Measurements from ENCODE around the gene NANS. TPM values are rescaled to one million over a fixed set of nuclear protein-coding genes. Genes with fewer than 3 reads are reported as not detected.
A peak's percentile ranks its signal among the peaks of the same experiment; 100 is the strongest.

Gene NANS
- total RNA-seq, 2 experiments from 2014 or later, result 51.2 to 51.8 TPM

DNA sequence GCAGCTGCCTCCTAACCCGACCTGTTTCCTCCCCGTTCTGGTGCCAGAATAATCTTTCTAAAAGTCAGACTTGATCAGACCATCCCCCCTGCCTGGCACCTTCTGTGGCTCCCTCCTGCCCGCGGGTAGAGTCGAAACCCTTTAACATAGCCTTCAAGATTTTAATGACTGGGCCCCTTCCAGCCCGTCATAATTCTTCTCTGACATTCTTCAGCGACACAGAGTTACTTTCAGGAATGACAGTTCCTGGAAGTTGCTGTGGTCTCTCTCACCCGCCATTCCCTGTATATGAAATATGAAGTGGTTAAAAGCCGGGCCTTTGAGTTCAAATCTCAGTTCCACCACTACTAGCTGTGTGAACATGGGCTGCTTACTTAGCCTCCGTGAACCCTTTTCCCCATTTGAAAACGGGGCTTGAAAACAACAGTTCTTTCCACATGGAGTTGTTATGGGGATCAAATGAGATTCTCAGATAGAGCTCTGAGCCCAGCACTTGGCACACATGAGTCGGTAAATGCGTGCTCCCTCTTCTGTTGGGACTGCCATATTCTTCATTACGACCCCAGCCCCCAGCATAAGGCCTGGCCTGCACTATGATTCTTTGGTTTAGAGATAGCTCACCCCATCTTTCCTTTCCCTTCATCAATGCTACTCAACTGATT, 737 bp downstream of the NANS start:
- H3K27me3 Mint-ChIP-seq, result no peaks in the 10 kb centered on the region

DNA sequence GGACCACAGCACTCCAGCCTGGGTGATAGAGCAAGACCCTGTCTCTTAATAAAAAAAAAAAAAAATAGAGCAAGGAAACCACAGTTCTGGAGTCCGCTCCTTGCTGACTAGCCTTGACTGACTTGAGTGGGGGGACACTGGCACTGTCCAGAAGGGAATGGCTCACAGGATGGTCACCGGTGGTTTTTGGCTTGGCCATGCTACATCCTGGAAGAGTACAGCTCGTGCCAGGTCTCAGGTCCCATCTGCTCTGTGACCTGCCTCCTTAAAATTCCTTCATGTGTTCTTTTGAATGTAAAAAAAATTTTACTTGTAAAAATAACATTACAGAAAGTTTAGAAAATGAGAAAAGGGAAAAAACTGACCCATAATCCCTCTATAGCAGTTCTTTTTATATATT, 5.6 kb downstream of the NANS start:
- no peak overlapping the region for H3K27ac Mint-ChIP-seq
- TF ChIP-seq, protein P1, sequence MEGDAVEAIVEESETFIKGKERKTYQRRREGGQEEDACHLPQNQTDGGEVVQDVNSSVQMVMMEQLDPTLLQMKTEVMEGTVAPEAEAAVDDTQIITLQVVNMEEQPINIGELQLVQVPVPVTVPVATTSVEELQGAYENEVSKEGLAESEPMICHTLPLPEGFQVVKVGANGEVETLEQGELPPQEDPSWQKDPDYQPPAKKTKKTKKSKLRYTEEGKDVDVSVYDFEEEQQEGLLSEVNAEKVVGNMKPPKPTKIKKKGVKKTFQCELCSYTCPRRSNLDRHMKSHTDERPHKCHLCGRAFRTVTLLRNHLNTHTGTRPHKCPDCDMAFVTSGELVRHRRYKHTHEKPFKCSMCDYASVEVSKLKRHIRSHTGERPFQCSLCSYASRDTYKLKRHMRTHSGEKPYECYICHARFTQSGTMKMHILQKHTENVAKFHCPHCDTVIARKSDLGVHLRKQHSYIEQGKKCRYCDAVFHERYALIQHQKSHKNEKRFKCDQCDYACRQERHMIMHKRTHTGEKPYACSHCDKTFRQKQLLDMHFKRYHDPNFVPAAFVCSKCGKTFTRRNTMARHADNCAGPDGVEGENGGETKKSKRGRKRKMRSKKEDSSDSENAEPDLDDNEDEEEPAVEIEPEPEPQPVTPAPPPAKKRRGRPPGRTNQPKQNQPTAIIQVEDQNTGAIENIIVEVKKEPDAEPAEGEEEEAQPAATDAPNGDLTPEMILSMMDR (IDR thresholded peaks at IDR 0.05), result no peak

More for the DNA sequence above, 737 bp downstream of the NANS start:
- peak; percentile 66 for DNase-seq
- ChIA-PET POLR2A (interaction anchor here (0.9 to 3.7 kb wide), 23 partner anchors 11 to 199 kb away, joined by 3 to 44 read pairs (median 4); partner anchors contain the start of genes TBC1D2 and TRMO), CTCF (interaction anchor here (0.9 to 5.4 kb wide), 9 partner anchors 11 to 156 kb away, joined by 3 to 28 read pairs (median 5); no protein-coding TSS in a partner anchor)
- Mint-ChIP-seq H3K36me3 (ENCODE audit: low read depth) (peaks cover 22% of the 10 kb centered on the region), H3K4me1 (ENCODE audit: low read depth) (peaks cover 28% of the 10 kb centered on the region), H3K27ac (peak overlapping the region; percentile 94), H3K4me3 (peak overlapping the region; percentile 91), H3K9me3 (peaks cover 3% of the 10 kb centered on the region)
- ATAC-seq, result no peak
- intact Hi-C loops (cut with micrococcal nuclease), result no loop called here
- TF ChIP-seq, protein P1 (IDR thresholded peaks at IDR 0.05), result no peak

DNA sequence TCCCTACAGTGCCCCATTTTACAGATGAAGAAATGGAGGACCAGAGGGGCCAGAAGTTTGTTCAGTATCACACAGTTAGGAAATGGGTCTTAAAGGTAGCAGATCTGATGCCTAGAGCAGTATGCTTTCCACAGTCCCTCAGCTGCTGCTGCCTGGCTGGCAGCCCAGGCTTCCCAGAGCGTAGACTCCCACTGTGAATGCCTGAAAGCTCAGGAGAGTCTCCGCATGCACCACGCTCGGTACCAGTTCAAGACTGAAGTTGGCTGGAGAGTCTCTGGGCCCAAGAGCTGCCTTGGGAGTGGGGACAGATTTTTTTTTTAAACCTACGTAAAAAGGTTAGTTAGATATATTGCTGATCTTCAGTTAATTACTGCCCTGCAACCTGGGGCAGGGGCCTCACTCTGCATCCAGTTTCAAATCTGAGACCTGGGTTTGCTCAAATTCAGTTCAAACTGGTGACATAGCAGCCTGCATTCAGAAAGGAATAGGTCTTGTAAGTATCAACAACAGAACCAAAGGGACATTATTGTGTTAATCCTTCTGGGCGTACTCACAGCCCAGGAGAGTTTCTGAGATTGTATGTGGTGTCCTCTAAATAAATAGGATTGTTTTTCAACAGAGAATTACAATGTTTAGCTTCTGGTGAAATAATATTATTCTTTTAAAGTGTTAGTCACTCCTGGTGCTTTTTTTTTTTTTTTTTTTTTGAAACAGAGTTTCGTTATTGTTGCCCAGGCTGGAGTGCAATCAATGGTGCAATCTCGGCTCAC, 8.3 kb downstream of the NANS start:
- no peaks in the 10 kb centered on the region for H3K27me3 Mint-ChIP-seq
- H3K9me3 Mint-ChIP-seq, result no peaks in the 10 kb centered on the region
- ChIA-PET POLR2A (interaction anchor here (0.5 to 0.9 kb wide), 2 partner anchors 10 to 145 kb away, joined by 3 to 4 read pairs; no protein-coding TSS in a partner anchor), CTCF (no interaction called here)
- peaks cover 30% of the 10 kb centered on the region for H3K36me3 Mint-ChIP-seq (ENCODE audit: low read depth)
- no peak overlapping the region for H3K4me3 Mint-ChIP-seq
- DNase-seq, result no peak
- TF ChIP-seq, protein P1 (IDR thresholded peaks at IDR 0.05), result no peak
- no peak overlapping the region for H3K27ac Mint-ChIP-seq
- intact Hi-C loops (cut with micrococcal nuclease), result no loop called here
- H3K4me1 Mint-ChIP-seq (ENCODE audit: low read depth), result peaks cover 13% of the 10 kb centered on the region
- ATAC-seq, result no peak

More for the DNA sequence above, 5.6 kb downstream of the NANS start:
- Mint-ChIP-seq H3K27me3 (no peaks in the 10 kb centered on the region), H3K4me1 (ENCODE audit: low read depth) (peaks cover 26% of the 10 kb centered on the region), H3K36me3 (ENCODE audit: low read depth) (peaks cover 33% of the 10 kb centered on the region), H3K9me3 (no peaks in the 10 kb centered on the region), H3K4me3 (no peak overlapping the region)
- intact Hi-C loops (cut with micrococcal nuclease), result no loop called here
- DNase-seq (no peak), ATAC-seq (no peak)
- POLR2A ChIA-PET, result interaction anchor here (0.6 to 0.9 kb wide), 2 partner anchors 70 to 116 kb away, joined by 3 read pairs; no protein-coding TSS in a partner anchor
- CTCF ChIA-PET, result interaction anchor here (0.7 to 0.9 kb wide), 2 partner anchors 12 to 143 kb away, joined by 3 to 4 read pairs; no protein-coding TSS in a partner anchor

DNA sequence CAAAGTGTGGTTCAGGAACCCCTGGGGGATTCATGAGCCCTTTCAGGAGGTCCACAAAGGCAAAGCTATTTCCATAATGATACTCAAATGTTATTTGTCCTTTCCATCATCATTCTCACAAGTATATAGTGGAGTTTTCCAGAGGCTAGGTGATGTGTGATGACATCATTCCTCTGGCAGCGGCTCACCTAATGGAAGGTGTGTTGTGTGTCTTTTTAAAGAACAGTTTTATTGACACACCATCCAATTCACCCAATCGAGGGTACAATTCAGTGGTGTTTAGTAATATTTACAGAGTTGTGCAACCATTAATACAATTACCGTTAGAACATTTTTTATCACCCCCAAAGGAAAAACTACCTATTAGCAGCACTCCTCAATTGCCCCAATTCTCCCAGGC, 9.7 kb downstream of the NANS start:
- Mint-ChIP-seq H3K27ac (no peak overlapping the region), H3K4me3 (no peak overlapping the region), H3K4me1 (ENCODE audit: low read depth) (peaks cover 12% of the 10 kb centered on the region), H3K36me3 (ENCODE audit: low read depth) (peaks cover 24% of the 10 kb centered on the region), H3K9me3 (no peaks in the 10 kb centered on the region), H3K27me3 (no peaks in the 10 kb centered on the region)
- intact Hi-C loops (cut with micrococcal nuclease), result no loop called here
- TF ChIP-seq, protein P1 (IDR thresholded peaks at IDR 0.05), result no peak
- ChIA-PET CTCF (no interaction called here), POLR2A (interaction anchor here (0.6 kb wide), 1 partner anchor 8 kb away, joined by 3 read pairs; no protein-coding TSS in a partner anchor)
- DNase-seq (no peak), ATAC-seq (no peak)
